ENCODE results near the gene ARHGEF3.
A peak's percentile ranks its signal among the peaks of the same experiment; 100 is the strongest.
"Not testable (repeated sequence)": the region's sequence is repeated elsewhere in the genome, so short reads cannot be mapped to it uniquely, and the experiment has no call there.

ARHGEF3 gene

GRCh38 chr3:56720849-56721248 is 80.9 kb downstream of the ARHGEF3 start:
- no peak for DNase-seq

GRCh38 chr3:56718809-56719208 is 82.9 kb downstream of the ARHGEF3 start:
- DNase-seq = not testable (repeated sequence)

GRCh38 chr3:56711344-56711743 is 90.4 kb downstream of the ARHGEF3 start:
- DNase-seq = no peak

- not testable (repeated sequence) for DNase-seq
Measured at GRCh38 chr3:56707412-56707811, 94.3 kb downstream of the ARHGEF3 start.

GRCh38 chr3:56706629-56707028 is 95.1 kb downstream of the ARHGEF3 start:
- DNase-seq = no peak

- no peak for DNase-seq
Measured at GRCh38 chr3:56704706-56705105, 97.0 kb downstream of the ARHGEF3 start.

- peak; percentile 14 for DNase-seq
Measured at GRCh38 chr3:56702490-56703315, 99.0 kb downstream of the ARHGEF3 start.

GRCh38 chr3:56700151-56700550 is 101.6 kb downstream of the ARHGEF3 start:
- DNase-seq = no peak

- no peak for DNase-seq
Measured at GRCh38 chr3:56694867-56695683, 106.7 kb downstream of the ARHGEF3 start.

GRCh38 chr3:56693750-56694149 is 108.0 kb downstream of the ARHGEF3 start:
- DNase-seq = no peak

- not testable (repeated sequence) for DNase-seq
Measured at GRCh38 chr3:56692520-56693433, 109.0 kb downstream of the ARHGEF3 start.

GRCh38 chr3:56692001-56692365 is 109.8 kb downstream of the ARHGEF3 start:
- DNase-seq = not testable (repeated sequence)

- no peak for DNase-seq
Measured at GRCh38 chr3:56691165-56692000, 110.4 kb downstream of the ARHGEF3 start.

GRCh38 chr3:56689303-56689702 is 112.4 kb downstream of the ARHGEF3 start:
- no peak for DNase-seq

GRCh38 chr3:56688191-56688590 is 113.6 kb downstream of the ARHGEF3 start:
- no peak for DNase-seq

- DNase-seq = no peak
Measured at GRCh38 chr3:56684029-56684428, 117.7 kb downstream of the ARHGEF3 start.

- peak; percentile 46 for DNase-seq
Measured at GRCh38 chr3:56683122-56683817, 118.5 kb downstream of the ARHGEF3 start, which contains the start of gene TASOR. Gene TASOR (minus strand): TSS chr3:56683265. CDS start chr3:56683006, 259 bp downstream.

- peak; percentile 30 for DNase-seq
Measured at GRCh38 chr3:56682462-56683121, 119.2 kb downstream of the ARHGEF3 start.

GRCh38 chr3:56681984-56682461 is 119.7 kb downstream of the ARHGEF3 start:
- no peak for DNase-seq

- DNase-seq = no peak
Measured at GRCh38 chr3:56680054-56680580, 121.6 kb downstream of the ARHGEF3 start.

Measured in NCI-H510A (cell line).